GM12873 (cell line): ENCODE measurements around the gene IL22RA1.

Experiments
- CTCF ChIP-seq: IDR thresholded peaks from 2 replicates; pipeline ENCODE4 v1.5.1; 2012; ENCODE audit warnings: low read depth, mild to moderate bottlenecking, moderate library complexity, low read length, control low read depth; ENCODE audit not compliant: insufficient read depth; ENCODE audit errors: missing control alignments

IL22RA1 gene

DNA sequence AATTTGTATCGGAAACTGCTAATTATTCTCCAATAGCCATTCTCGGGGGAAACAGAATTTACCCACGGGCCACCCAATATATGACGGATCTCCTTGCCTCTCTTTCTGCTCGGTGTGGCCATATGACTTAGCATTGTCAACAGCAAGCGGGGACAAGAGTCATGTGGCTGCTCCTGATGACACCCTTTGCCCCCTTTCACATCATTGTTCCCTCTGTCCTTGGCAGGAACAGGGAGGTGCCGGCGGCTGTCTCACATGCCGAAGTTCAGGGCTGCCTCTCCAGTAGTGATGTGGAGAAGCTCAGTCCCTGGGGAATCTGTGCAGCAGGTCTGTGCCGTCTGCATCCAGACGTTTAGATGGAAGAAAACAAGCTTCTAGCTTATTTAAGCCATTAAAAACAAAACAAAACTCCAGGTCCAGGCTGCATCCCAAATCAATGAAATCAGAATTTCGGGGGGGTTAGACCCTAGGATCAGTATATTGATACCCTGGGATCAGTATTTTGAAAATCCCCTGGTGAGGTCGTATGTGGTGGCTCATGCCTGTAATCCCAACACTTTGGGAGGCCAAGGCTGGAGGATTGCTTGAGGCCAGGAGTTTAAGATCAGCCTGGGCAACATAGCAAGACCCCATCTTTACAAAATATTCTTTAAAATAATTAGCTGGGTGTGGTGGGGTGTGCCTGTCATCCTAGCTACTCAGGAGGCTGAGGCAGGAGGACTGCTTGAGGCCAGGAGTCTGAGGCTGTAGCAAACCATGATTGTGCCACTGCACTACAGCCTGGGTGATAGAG, 41.8 kb downstream of the IL22RA1 start:
- no peak for TF ChIP-seq CTCF

GRCh38 chr1:24098943-24099638, 43.8 kb downstream of the IL22RA1 start:
- no peak for TF ChIP-seq CTCF

GRCh38 chr1:24098102-24098501, 44.8 kb downstream of the IL22RA1 start:
- no peak for TF ChIP-seq CTCF

DNA sequence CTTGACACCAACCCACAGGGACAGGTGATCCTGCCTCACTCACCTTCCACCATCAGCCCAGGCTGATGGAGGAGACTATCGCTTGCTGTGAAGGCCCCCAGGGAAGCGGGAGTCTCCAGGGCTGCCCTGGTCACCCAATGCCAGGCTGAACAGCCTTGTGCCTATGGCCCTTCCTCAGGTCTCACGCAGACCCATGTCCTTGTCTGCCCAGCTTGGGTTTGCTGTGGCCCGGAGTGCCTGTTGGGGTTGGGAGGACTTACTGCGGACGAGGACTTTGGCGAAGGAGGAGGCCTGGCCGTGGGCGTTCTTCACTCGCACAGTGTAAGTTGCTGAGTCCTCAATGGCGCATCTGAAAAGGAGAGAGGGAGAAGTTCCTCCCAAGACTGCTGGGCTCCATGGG, 45.3 kb downstream of the IL22RA1 start:
- TF ChIP-seq CTCF: no peak

GRCh38 chr1:24096739-24097103, 46.2 kb downstream of the IL22RA1 start:
- TF ChIP-seq CTCF: no peak

- no peak for TF ChIP-seq CTCF
Measured at GRCh38 chr1:24096009-24096738, 46.8 kb downstream of the IL22RA1 start.

- no peak for TF ChIP-seq CTCF
Measured at GRCh38 chr1:24095140-24095859, 47.6 kb downstream of the IL22RA1 start.
